NCI-H2029 (cell line): ENCODE results near the gene TMTC1.

Experiments used
- DNase-seq: peaks from one replicate; lab custom pipeline; 2025; lab: John Stamatoyannopoulos, UW

The TMTC1 gene

GRCh38 chr12:29531471-29531870 lies 252.3 kb downstream of the TMTC1 start:
- no peak for DNase-seq

DNA sequence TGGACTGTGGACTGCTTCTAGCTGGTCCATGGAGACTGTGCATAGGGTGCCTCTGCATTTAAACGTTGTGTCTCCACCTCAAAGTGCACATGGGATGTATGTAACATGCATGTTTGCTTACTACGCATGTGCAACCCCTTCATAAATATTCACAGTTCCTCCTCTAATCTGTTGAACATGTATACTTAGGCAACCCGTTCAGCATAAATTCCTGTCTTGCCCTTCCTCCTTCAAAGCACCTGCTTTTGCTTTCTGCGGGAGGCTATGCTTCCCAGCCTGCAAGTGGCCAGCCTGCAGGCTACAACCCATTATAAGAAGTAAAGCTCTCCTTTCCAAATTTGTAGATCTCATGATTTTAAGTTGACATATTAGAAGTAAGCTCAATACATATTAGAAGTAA lies 253.3 kb downstream of the TMTC1 start:
- no peak for DNase-seq

DNA sequence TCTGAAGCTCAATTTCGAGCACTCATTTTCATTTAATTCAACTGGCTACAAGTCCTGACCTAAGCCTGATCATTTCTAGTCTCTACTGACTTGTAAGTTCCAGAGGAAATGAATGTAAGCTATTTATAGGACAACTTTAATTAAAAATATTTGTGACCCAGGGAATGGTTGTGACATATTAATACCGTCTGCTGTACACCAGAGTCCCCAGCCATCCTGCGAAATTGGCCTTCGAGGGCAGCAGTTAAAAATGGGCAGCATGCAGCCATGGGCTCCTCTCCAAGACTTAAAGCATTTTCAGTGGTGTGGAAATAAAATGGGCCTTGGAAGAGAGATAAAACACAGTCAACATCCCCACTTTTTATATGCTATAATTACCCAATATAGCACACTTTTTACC lies 255.6 kb downstream of the TMTC1 start:
- DNase-seq: no peak

DNA sequence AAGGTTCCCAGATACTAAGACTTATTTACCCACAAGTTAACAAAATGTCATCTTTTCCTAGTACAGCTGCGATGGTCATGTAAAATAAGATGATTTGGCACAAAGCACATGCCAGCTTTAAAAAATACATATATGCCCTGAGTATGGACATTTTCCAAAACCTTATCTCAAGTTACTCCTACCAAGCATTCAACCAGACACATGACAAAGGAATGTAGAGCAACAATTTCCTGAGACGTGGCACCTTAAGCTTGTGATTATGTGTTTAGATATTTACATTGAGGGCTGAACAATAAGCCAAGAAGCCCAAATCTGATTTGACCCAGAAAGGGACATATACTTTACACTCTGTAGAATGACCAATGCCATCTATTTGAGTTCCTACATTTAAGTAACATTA lies 261.8 kb downstream of the TMTC1 start:
- DNase-seq: no peak

GRCh38 chr12:29519585-29520182 lies 264.1 kb downstream of the TMTC1 start:
- DNase-seq: peak; percentile 4

DNA sequence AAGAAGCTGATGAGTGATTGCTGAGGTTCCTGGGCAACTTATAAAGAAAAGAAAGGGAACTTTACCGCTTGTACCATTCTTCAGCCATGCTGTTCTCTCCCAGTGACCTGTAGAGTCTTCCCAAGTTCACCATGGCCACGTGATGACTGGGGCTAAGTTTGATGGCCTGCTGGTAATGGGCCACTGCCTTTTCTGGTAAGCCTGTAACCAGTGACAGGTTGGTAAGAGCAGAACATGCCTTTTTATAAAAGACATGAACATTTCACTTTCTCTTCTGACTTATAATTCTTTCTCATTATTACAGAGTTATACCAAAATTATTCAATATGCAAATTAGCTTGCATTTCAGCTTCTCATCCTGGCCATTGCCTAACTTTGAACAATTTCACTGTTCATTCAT lies 265.3 kb downstream of the TMTC1 start:
- DNase-seq: no peak

- no peak for DNase-seq
Observed at GRCh38 chr12:29517264-29517663, 266.5 kb downstream of the TMTC1 start.

GRCh38 chr12:29516431-29516875 lies 267.3 kb downstream of the TMTC1 start:
- DNase-seq: no peak

DNA sequence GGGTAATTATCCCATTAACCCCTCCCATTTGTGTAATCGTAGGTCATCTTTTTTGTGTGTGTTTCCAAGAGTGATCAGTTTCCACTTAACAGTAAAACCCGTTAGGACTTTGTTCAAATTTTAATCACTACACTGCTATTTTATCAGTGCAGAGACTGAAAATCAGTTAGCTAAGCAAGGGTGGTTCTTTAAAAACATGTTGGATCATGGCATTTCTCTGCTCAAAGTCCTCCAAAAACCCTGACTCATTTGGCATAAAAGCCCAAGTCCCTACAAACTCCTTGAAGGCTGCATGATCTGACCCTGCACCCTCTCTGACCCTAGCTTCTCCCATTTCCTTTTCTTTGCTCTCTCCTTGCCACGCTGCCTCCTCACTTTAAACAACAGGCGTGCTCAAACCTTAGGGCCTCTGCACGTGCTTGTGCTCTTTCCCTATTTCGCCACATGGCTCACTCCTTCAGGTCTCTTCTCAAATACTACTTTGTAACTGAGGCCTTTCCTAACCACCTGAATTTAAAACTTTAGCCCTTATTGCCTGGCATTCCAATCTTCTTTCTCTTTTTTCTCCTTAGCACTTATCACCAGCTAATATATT lies 273.1 kb downstream of the TMTC1 start:
- DNase-seq: no peak

DNA sequence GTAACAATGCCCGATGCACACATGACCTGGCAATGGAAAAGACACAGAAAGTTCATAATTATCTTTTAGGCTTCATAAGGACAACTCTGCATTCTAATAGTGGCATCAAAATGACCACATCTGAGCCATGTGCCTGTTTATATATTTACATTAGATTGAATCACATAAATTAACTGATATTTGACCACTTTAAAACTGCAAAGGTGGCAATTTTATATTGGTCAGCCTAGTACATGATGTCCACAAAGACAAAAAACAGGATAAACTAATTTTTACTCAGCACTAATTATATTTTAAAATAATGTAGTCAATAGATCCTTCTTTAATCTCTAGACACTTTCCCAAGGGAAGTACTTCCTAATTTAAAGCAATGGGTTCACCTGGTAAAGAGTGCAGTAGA lies 274.2 kb downstream of the TMTC1 start:
- no peak for DNase-seq

- no peak for DNase-seq
Observed at GRCh38 chr12:29508949-29509348, 274.8 kb downstream of the TMTC1 start.

DNA sequence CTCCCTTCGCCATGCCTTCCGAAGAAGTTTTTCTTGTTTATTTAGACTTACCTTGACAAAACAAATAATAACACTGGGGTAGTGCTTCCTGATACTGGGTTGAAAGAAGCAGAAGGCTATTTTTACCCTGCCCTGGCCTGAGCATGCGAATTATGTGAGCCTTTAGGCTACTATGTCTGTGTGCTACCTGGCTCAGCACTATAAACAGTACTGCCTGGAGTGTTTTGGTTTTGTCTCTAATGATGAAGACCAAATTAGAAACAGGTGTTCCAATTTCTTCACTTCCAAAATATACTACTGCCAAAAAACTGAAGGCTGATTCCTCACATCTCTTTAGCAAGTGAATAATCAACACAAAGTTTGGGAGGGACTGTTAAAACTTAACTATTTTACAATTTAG lies 278.6 kb downstream of the TMTC1 start:
- DNase-seq: no peak

GRCh38 chr12:29503283-29503682 lies 280.5 kb downstream of the TMTC1 start:
- no peak for DNase-seq

- DNase-seq: no peak
Observed at GRCh38 chr12:29499235-29499634, 284.5 kb downstream of the TMTC1 start.

GRCh38 chr12:29497588-29497987 lies 286.2 kb downstream of the TMTC1 start, which contains the start of gene OVCH1:
TSS of gene OVCH1 (minus strand) at chr12:29497686. CDS start at chr12:29497686, 0 bp downstream.
- DNase-seq: no peak

DNA sequence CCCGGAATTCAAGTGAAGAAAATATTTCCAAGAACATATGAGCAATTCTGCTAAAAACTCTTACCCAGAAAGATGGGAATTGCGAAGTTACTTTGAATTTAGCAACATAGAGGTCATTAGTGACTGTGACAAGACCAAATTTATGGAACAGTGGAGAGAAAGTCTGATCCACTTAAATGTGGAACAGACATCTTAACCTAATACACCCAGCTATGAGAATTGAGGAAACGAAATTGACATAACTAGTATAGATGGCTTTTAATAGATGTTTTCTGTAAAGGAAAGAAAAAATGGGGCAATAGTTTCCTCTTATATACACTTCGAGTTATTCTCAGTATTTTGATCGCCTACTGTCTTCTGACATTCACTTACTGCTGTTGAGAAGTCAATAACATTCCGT lies 290.9 kb downstream of the TMTC1 start:
- DNase-seq: no peak

DNA sequence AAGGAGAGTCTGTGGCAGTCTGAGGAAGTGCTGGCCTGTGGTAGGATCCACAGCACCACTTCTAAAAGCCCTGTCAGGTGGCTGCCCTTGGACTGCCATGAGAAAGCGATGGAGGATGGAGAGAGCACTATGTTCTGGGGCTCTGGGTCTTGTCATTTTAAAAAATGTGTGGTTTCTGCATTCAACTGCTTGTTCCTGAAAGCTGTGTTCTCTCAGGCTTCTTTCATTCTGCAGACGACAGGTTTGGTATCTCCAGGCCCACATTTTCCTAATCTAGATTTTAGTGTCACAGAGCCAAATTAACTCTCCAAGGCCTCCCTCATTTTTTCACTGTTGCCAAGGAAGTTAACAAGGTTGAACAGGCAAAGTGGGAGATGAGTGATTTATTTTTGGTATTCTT lies 296.8 kb downstream of the TMTC1 start:
- no peak for DNase-seq

GRCh38 chr12:29463198-29463597 lies 320.5 kb downstream of the TMTC1 start:
- DNase-seq: no peak

DNA sequence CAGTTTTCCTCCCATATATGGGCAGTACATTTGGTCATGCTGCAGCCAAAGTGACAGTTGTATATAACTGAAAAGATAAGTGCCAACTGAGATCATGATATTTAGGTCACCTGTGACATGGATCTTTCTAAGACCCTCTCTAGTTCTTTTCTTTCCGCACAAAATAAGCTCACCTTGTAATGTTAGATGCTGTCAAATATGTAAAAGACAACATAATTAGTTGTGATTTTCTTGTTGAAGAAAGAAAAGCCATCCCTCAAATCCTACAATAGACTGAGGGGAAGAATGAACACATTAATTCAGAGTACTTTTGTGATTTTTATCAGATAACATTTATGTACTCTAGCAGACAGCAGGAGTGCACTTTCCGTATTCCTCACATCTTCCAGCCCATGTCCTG lies 323.7 kb downstream of the TMTC1 start:
- DNase-seq: no peak

- DNase-seq: no peak
Observed at GRCh38 chr12:29455087-29455486, 328.7 kb downstream of the TMTC1 start.

- DNase-seq: no peak
Observed at GRCh38 chr12:29451888-29452287, 331.9 kb downstream of the TMTC1 start.
